Hepatocyte (in vitro differentiated cells): ENCODE data around the gene RRP1.

Source experiments
- CTCF ChIP-seq: fragments of 200-600 bp; sonication (generic); IDR thresholded peaks from 2 replicates; pipeline ENCODE4 v1.5.1; 2016; ENCODE audit warnings: antibody characterized with exemption, mild to moderate bottlenecking; ENCODE audit not compliant: poor library complexity
- EZH2 ChIP-seq: fragments of 200-600 bp; sonication (generic); IDR thresholded peaks from 2 replicates; pipeline ENCODE4 v1.6.1; 2016; ENCODE audit warnings: antibody characterized with exemption, mild to moderate bottlenecking, borderline replicate concordance
- EZH2phosphoT487 ChIP-seq: fragments of 200-600 bp; sonication (generic); IDR thresholded peaks from one replicate; pipeline ENCODE4 v1.6.1; 2018; ENCODE audit warnings: antibody characterized with exemption, mild to moderate bottlenecking, low read depth, moderate library complexity; ENCODE audit not compliant: unreplicated experiment, severe bottlenecking

- TF ChIP-seq CTCF (no peak), EZH2 (no peak), EZH2phosphoT487 (no peak)
Measured at GRCh38 chr21:43779660-43780059, 9.7 kb upstream of the RRP1 start.
